Neuron (in vitro differentiated cells): ENCODE data around the gene ABCA13.

Experiments
- H2AFZ ChIP-seq: one replicate; pipeline ENCODE4 v1.6.1; 2013; ENCODE audit warnings: low read depth, mild to moderate bottlenecking, inconsistent platforms, low read length, moderate library complexity
- H3K27me3 ChIP-seq: one replicate; pipeline ENCODE4 v1.6.1; 2013; ENCODE audit warnings: low read length; ENCODE audit not compliant: insufficient read depth
- H3K36me3 ChIP-seq: one replicate; pipeline ENCODE4 v1.6.1; 2013; ENCODE audit warnings: low read length; ENCODE audit not compliant: insufficient read depth
- H3K4me1 ChIP-seq: one replicate; pipeline ENCODE4 v1.6.1; 2013; ENCODE audit warnings: low read length; ENCODE audit not compliant: insufficient read depth
- H3K4me3 ChIP-seq: 2 replicates; pipeline ENCODE4 v1.5.1; 2013; ENCODE audit warnings: mild to moderate bottlenecking, low read length, moderate library complexity
- H3K9me3 ChIP-seq: one replicate; pipeline ENCODE4 v1.6.1; 2013; ENCODE audit warnings: low read length

Gene ABCA13

GRCh38 chr7:48262606-48263310 is 91.5 kb downstream of the ABCA13 start:
- H3K9me3 ChIP-seq = no peaks in the 10 kb centered on the region
- H3K4me3 ChIP-seq = no peak overlapping the region
- no peaks in the 10 kb centered on the region for H3K27me3 ChIP-seq
- no peaks in the 10 kb centered on the region for H3K36me3 ChIP-seq
- no peak overlapping the region for H2AFZ ChIP-seq
- no peaks in the 10 kb centered on the region for H3K4me1 ChIP-seq

- Histone ChIP-seq H3K4me3 (no peak overlapping the region), H2AFZ (no peak overlapping the region), H3K36me3 (no peaks in the 10 kb centered on the region), H3K27me3 (no peaks in the 10 kb centered on the region), H3K4me1 (no peaks in the 10 kb centered on the region), H3K9me3 (no peaks in the 10 kb centered on the region)
Observed at GRCh38 chr7:48263311-48263650, 92.0 kb downstream of the ABCA13 start.

GRCh38 chr7:48269066-48269465 is 97.8 kb downstream of the ABCA13 start:
- no peaks in the 10 kb centered on the region for H3K9me3 ChIP-seq
- no peaks in the 10 kb centered on the region for H3K36me3 ChIP-seq
- H2AFZ ChIP-seq = no peak overlapping the region
- H3K4me1 ChIP-seq = no peaks in the 10 kb centered on the region
- no peak overlapping the region for H3K4me3 ChIP-seq
- no peaks in the 10 kb centered on the region for H3K27me3 ChIP-seq

- Histone ChIP-seq H3K27me3 (no peaks in the 10 kb centered on the region), H3K9me3 (no peaks in the 10 kb centered on the region), H2AFZ (no peak overlapping the region), H3K36me3 (no peaks in the 10 kb centered on the region), H3K4me1 (no peaks in the 10 kb centered on the region), H3K4me3 (no peak overlapping the region)
Observed at GRCh38 chr7:48274662-48275061, 103.4 kb downstream of the ABCA13 start.

GRCh38 chr7:48279420-48279819 is 108.2 kb downstream of the ABCA13 start:
- Histone ChIP-seq H3K36me3 (no peaks in the 10 kb centered on the region), H2AFZ (no peak overlapping the region), H3K4me3 (no peak overlapping the region), H3K27me3 (no peaks in the 10 kb centered on the region), H3K9me3 (no peaks in the 10 kb centered on the region), H3K4me1 (no peaks in the 10 kb centered on the region)

GRCh38 chr7:48280100-48280499 is 108.8 kb downstream of the ABCA13 start:
- no peaks in the 10 kb centered on the region for H3K36me3 ChIP-seq

GRCh38 chr7:48285373-48285772 is 114.1 kb downstream of the ABCA13 start:
- Histone ChIP-seq H3K4me3 (no peak overlapping the region), H3K27me3 (no peaks in the 10 kb centered on the region)

More at GRCh38 chr7:48280100-48280499, 108.8 kb downstream of the ABCA13 start:
- H3K27me3 ChIP-seq = no peaks in the 10 kb centered on the region
- no peaks in the 10 kb centered on the region for H3K9me3 ChIP-seq
- H2AFZ ChIP-seq = no peak overlapping the region
- H3K4me3 ChIP-seq = no peak overlapping the region
- no peaks in the 10 kb centered on the region for H3K4me1 ChIP-seq

GRCh38 chr7:48286836-48287235 is 115.6 kb downstream of the ABCA13 start:
- Histone ChIP-seq H3K4me3 (no peak overlapping the region), H3K27me3 (no peaks in the 10 kb centered on the region), H3K36me3 (no peaks in the 10 kb centered on the region), H2AFZ (no peak overlapping the region), H3K4me1 (no peaks in the 10 kb centered on the region), H3K9me3 (no peaks in the 10 kb centered on the region)

More at GRCh38 chr7:48285373-48285772, 114.1 kb downstream of the ABCA13 start:
- no peaks in the 10 kb centered on the region for H3K36me3 ChIP-seq
- no peaks in the 10 kb centered on the region for H3K9me3 ChIP-seq
- no peak overlapping the region for H2AFZ ChIP-seq
- H3K4me1 ChIP-seq = no peaks in the 10 kb centered on the region

- no peak overlapping the region for H2AFZ ChIP-seq
- H3K4me3 ChIP-seq = no peak overlapping the region
- H3K9me3 ChIP-seq = no peaks in the 10 kb centered on the region
- no peaks in the 10 kb centered on the region for H3K36me3 ChIP-seq
- no peaks in the 10 kb centered on the region for H3K27me3 ChIP-seq
- H3K4me1 ChIP-seq = no peaks in the 10 kb centered on the region
Observed at GRCh38 chr7:48289656-48290055, 118.4 kb downstream of the ABCA13 start.

- Histone ChIP-seq H3K27me3 (no peaks in the 10 kb centered on the region), H3K36me3 (no peaks in the 10 kb centered on the region), H3K4me3 (no peak overlapping the region), H3K9me3 (no peaks in the 10 kb centered on the region), H3K4me1 (no peaks in the 10 kb centered on the region), H2AFZ (no peak overlapping the region)
Observed at GRCh38 chr7:48292949-48293348, 121.7 kb downstream of the ABCA13 start.

- no peak overlapping the region for H2AFZ ChIP-seq
- no peaks in the 10 kb centered on the region for H3K4me1 ChIP-seq
- no peaks in the 10 kb centered on the region for H3K9me3 ChIP-seq
- H3K4me3 ChIP-seq = no peak overlapping the region
- no peaks in the 10 kb centered on the region for H3K36me3 ChIP-seq
- H3K27me3 ChIP-seq = no peaks in the 10 kb centered on the region
Observed at GRCh38 chr7:48295296-48295971, 124.2 kb downstream of the ABCA13 start.

GRCh38 chr7:48296966-48297365 is 125.7 kb downstream of the ABCA13 start:
- Histone ChIP-seq H3K4me1 (no peaks in the 10 kb centered on the region), H3K9me3 (no peaks in the 10 kb centered on the region), H3K27me3 (no peaks in the 10 kb centered on the region), H3K4me3 (no peak overlapping the region), H2AFZ (no peak overlapping the region), H3K36me3 (no peaks in the 10 kb centered on the region)

- Histone ChIP-seq H3K4me3 (no peak overlapping the region), H3K36me3 (no peaks in the 10 kb centered on the region), H3K27me3 (no peaks in the 10 kb centered on the region), H3K9me3 (no peaks in the 10 kb centered on the region), H2AFZ (no peak overlapping the region), H3K4me1 (no peaks in the 10 kb centered on the region)
Observed at GRCh38 chr7:48298779-48299178, 127.5 kb downstream of the ABCA13 start.
